GM18858 (cell line): Measurements from ENCODE around the gene AP2A1.
"Not testable (repeated sequence)": the region's sequence is repeated elsewhere in the genome, so short reads cannot be mapped to it uniquely, and the experiment has no call there.

Source experiments
- ATAC-seq: cut with Tn5 transposase; IDR thresholded peaks from one replicate; pipeline ENCODE4 v1.9.1; 2021; ENCODE audit not compliant: unreplicated experiment

The AP2A1 gene

GRCh38 chr19:49766930-49767299, at the start of gene AP2A1:
TSS of gene AP2A1 (plus strand) at chr19:49767001. CDS start at chr19:49767134, 133 bp downstream.
- ATAC-seq, result no peak

- ATAC-seq, result no peak
These were observed 48.3 kb upstream of the AP2A1 start for GRCh38 chr19:49718511-49718910.

- ATAC-seq, result no peak
These were observed 47.8 kb upstream of the AP2A1 start for GRCh38 chr19:49718991-49719390.

GRCh38 chr19:49719420-49719819, 47.4 kb upstream of the AP2A1 start:
- not testable (repeated sequence) for ATAC-seq

GRCh38 chr19:49727217-49728030, 39.4 kb upstream of the AP2A1 start:
- no peak for ATAC-seq

- ATAC-seq, result no peak
These were observed 36.6 kb upstream of the AP2A1 start for GRCh38 chr19:49730166-49730565.

GRCh38 chr19:49738268-49738667, 28.5 kb upstream of the AP2A1 start:
- no peak for ATAC-seq

GRCh38 chr19:49739098-49739497, 27.7 kb upstream of the AP2A1 start:
- ATAC-seq, result no peak

- ATAC-seq, result no peak
These were observed 26.9 kb upstream of the AP2A1 start for GRCh38 chr19:49739933-49740332.

- no peak for ATAC-seq
These were observed 25.5 kb upstream of the AP2A1 start for GRCh38 chr19:49741210-49741844.

GRCh38 chr19:49744946-49745381, 21.8 kb upstream of the AP2A1 start:
- no peak for ATAC-seq

- ATAC-seq, result no peak
These were observed 20.4 kb upstream of the AP2A1 start for GRCh38 chr19:49746206-49746958.

GRCh38 chr19:49749055-49749716, 17.6 kb upstream of the AP2A1 start:
- no peak for ATAC-seq

- no peak for ATAC-seq
These were observed 17.0 kb upstream of the AP2A1 start for GRCh38 chr19:49749771-49750170.

GRCh38 chr19:49752701-49753100, 14.1 kb upstream of the AP2A1 start:
- no peak for ATAC-seq

- no peak for ATAC-seq
These were observed 10.8 kb upstream of the AP2A1 start for GRCh38 chr19:49755956-49756355.

GRCh38 chr19:49758292-49758691, 8.5 kb upstream of the AP2A1 start:
- no peak for ATAC-seq

GRCh38 chr19:49761249-49761624, 5.6 kb upstream of the AP2A1 start:
- no peak for ATAC-seq

GRCh38 chr19:49761625-49762311, 5.0 kb upstream of the AP2A1 start:
- ATAC-seq, result no peak

- ATAC-seq, result no peak
These were observed 3.6 kb upstream of the AP2A1 start, which contains the start of gene TSKS for GRCh38 chr19:49763230-49763629. TSS of gene TSKS (minus strand) at chr19:49763306. CDS start at chr19:49763247, 59 bp downstream.

GRCh38 chr19:49764341-49764740, 2.5 kb upstream of the AP2A1 start:
- no peak for ATAC-seq
